Measurements from ENCODE around the gene NUBP2.
A peak's percentile ranks its signal among the peaks of the same experiment; 100 is the strongest.

Gene NUBP2

DNA sequence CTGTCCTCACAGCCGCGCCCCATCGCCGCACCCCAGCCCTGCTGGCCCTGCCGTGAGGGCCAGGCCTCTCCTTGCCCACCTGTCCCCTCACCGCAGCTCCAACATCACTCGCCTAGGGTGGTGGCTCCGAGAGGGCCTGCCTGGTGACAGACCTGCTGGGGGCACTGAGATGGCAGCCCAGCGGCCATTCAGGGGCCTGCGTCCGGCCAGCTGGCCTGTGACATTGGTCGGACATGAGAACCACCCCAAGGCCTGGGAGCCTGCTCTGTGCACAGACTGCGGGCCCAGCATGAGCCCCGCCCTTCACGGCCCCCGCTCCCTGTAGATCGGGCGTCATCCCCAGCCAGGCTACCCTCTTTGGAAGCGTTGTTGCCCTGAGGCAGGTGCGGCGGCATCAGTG is 23.2 kb upstream of the NUBP2 start:
- DNase-seq = no peak

- no peak for DNase-seq
Measured at GRCh38 chr16:1760911-1761310, 21.8 kb upstream of the NUBP2 start.

DNA sequence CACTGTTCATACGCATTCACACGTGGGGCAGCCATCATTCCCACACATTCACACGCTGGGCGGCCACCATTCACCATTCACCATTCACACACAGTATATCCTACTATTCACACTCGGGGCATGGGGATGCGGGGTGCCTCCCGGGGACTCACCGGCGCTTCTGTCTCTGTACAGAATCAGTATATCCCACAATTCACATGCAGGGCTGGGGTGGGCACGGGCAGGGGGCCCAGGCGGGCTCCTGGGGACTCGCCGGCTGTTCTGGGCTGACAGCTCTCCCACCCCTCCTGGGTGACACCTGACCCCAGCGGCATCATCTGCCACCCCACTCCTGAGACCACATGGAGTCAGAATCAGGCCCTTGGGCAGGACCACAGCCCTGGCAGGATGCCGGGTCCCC is 21.0 kb upstream of the NUBP2 start:
- no peak for DNase-seq

DNA sequence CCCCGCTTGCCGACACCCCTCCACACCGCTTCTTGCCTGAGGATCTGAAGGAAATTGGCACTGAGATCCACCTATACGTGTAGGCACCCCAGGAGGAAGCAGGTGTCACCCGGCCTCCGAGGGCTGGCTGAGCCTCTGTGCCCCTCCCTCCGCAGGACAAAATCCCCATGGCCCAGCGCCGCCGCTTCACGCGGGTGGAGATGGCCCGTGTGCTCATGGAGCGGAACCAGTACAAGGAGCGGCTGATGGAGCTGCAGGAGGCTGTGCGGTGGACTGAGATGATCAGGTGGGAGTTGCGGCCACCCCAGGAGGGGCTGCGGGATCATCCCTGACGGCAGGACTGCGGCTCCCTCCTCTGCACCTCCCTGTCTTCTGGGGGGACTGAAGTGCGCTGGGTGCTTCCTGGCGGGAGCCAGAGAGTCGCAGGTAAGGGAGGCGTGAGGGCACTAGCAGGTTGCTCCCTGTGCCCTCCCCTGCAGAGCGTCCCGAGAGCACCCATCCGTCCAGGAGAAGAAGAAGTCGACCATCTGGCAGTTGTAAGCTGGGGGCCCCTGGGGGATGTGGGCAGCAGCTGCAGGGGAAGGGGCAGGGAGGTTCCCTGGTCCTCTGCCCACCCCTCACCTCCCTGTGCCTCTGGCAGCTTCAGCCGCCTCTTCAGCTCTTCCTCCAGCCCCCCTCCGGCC is 20.4 kb upstream of the NUBP2 start:
- DNase-seq = no peak

DNA sequence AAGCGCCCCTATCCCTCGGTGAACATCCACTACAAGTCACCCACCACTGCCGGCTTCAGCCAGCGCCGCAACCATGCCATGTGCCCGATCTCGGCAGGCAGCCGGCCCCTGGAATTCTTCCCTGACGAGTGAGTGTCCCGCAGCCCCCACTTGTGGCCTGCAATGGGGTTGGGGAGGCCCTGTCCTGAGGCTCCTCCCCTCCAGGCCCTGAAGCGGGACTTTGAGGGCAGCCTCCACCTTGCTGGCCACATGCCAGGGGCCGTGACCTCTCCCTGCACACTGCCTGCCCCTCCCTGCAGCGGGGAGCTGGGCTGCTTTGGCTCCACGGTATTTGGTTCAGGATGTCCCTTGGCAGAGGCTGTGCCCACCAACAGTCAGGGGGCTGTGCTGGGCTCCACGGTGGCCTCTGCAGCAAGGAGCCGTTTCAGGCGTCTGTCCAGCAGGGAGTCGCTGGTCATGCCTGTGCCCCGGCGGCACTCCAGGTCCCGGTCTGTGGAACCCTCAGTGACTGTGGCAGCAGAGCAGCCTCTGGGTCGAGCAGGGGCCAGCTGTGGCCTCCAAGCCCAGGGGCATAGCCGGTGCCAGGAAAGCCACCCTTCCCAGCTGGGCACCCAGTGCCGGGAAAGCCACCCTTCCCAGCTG is 19.8 kb upstream of the NUBP2 start:
- no peak for DNase-seq

- DNase-seq = no peak
Measured at GRCh38 chr16:1763521-1764511, 18.9 kb upstream of the NUBP2 start.

DNA sequence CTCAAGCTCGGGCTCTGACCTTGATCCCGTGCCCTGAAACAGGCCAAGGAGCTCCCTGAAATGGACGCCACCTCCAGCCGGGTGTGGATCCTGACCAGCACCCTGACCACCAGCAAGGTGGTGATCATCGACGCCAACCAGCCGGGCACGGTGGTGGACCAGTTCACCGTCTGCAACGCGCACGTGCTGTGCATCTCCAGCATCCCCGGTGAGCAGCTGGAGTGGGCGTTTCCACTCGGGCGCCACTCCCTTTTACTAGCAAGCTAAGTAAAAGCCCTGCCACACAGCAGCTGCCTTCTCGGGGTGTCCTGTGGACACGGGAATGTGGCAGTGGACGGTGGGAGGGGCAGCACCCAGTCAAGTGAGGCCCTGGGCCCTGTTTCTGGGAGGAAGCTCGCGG is 17.8 kb upstream of the NUBP2 start:
- no peak for DNase-seq

- DNase-seq = no peak
Measured at GRCh38 chr16:1765826-1766225, 16.9 kb upstream of the NUBP2 start.

GRCh38 chr16:1766231-1766630 is 16.5 kb upstream of the NUBP2 start:
- DNase-seq = no peak

- DNase-seq = no peak
Measured at GRCh38 chr16:1766701-1767100, 16.1 kb upstream of the NUBP2 start.

- no peak for DNase-seq
Measured at GRCh38 chr16:1767116-1767994, 15.4 kb upstream of the NUBP2 start.

GRCh38 chr16:1768061-1768766 is 14.5 kb upstream of the NUBP2 start:
- no peak for DNase-seq

GRCh38 chr16:1768767-1769401 is 13.9 kb upstream of the NUBP2 start:
- no peak for DNase-seq

- no peak for DNase-seq
Measured at GRCh38 chr16:1769402-1770300, 13.1 kb upstream of the NUBP2 start.

DNA sequence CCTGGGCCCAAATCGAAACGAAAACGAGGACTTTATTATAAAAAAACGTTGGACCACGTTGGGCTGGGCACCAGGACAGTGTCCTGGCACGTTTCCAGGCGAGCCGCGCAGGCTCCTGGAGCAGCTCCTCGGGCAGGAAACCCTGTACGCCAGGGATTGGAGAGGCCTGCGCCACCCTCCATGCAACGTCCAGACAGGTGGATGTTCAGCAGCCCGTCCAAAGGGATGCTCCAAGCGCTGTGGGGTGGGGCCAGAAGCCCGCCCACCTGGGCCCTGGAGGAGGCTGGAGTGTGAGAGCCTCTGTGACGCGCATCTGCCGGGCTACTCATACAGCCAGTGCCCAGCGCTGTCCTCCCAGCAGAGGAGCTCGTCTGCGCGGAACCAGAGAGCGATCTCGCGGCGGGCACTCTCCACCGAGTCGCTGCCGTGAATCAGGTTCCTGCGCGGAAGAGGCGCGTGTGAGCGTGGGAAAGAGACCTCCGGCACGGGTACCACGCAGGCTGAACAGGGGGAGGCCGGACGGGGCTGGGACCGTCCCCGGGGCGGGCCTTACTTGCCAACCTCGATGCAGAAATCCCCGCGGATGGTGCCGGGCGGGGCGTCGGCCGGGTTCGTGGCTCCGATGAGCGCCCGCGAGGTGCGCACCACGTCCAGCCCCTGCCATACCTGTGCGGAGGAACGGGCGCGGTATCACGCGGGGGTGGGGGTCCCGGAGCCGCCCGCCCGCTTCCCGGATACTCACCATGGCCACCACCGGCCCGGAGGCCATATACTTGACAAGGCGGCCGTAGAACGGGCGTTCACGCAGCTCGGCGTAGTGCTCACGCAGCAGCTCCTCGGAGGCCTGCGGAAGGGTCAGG is 12.2 kb upstream of the NUBP2 start:
- DNase-seq = peak; percentile 44 to 54

- DNase-seq = peak; percentile 67 to 72
Measured at GRCh38 chr16:1771188-1771863, 11.4 kb upstream of the NUBP2 start, which contains the start of gene NME3. TSS of gene NME3 (minus strand) at chr16:1771543. CDS start at chr16:1771534, 9 bp downstream.

GRCh38 chr16:1771864-1772361 is 10.8 kb upstream of the NUBP2 start:
- no peak for DNase-seq

DNA sequence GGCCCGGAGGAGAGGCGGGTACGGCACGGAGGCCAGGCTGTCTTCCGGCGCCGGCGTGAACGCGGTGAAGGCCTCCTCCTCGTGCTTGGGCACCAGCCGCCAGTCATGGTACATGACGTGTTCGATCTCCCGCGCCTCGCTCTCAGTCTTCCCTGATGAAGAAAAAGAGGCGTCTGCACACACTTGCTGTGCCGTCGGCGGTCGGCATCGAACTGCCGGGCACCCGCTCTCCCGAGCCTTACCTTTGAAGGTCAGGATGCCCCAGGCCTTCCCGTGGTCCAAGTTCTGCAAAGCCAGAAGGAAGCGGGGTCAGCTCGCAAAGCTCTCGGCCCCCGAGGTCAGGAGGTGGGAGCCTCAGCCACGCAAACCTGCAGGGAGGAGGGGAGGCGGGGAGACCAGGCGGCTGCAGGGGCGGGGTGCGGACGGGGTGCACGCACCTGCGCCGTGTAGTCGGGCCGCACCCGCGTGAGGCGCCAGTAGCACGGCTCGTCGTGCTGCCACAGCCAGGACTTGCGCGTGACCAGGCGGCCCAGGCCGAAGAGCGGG is 10.3 kb upstream of the NUBP2 start, which contains the start of gene EME2:
EME2 (plus strand) TSS at position 449 of the 546 bp plus-strand sequence. CDS start 418 bp downstream, outside the sequence.
- peak; percentile 39 to 44 for DNase-seq
